SH-SY5Y (cell line): ENCODE results near the gene HYOU1.

Source experiments
- GATA2 ChIP-seq: IDR thresholded peaks from 2 replicates; pipeline ENCODE4 v1.6.1; 2011; ENCODE audit warnings: mild to moderate bottlenecking, low read depth, low read length
- GATA3 ChIP-seq: IDR thresholded peaks from 2 replicates; pipeline ENCODE4 v1.6.1; 2011; ENCODE audit warnings: low read depth, mild to moderate bottlenecking, low read length, moderate library complexity

DNA sequence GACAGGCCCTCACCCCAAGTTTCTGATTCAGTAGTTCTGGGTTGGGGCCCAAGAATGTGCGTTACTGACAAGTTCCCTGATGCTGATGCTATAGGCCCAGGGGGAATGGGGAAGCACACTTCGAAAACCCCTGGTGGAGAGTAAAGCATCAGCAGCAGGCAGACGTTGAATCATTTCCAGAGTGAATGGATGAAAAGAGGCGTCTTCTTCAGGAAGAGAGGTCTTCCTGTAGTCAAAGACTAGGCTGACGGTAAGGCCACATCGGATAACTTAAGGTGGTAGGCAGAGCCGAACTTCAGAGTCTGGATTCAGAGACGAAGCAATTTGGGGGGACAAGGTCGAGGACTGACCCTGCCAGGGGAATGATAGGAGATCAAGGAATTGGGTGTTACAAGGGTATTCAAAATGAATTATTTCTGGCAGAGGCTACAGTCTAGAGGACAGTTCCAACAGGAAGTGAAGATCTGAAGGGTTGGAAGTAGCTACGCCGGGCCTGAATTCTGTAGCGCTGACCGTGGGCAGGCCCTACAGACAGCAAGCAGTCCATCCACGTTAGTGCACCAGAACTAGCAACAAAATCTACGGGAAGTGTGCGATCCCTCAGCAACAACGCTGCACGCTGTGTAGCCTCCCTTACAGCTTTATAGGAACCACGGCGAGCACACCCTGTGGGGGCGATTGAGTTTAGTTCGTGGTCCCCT lies 59.9 kb downstream of the HYOU1 start:
- TF ChIP-seq GATA2 (no peak), GATA3 (no peak)
